Neural crest cell (in vitro differentiated cells): ENCODE measurements around the gene ENGASE. TPM values are rescaled to one million over a fixed set of nuclear protein-coding genes. Genes with fewer than 3 reads are reported as not detected.

Experiments used
- DNase-seq: peaks from one replicate; pipeline ENCODE4 v3.0.0; 2021; ENCODE audit warnings: low read depth, mixed read lengths, low spot score
- H3K27ac Mint-ChIP-seq: one replicate; pipeline ENCODE4 v1.8.0; 2021; ENCODE audit warnings: mild to moderate bottlenecking, mixed read lengths; ENCODE audit not compliant: unreplicated experiment
- H3K27me3 Mint-ChIP-seq: 2 replicates; pipeline ENCODE4 v1.8.0; 2021; ENCODE audit warnings: low read depth, mild to moderate bottlenecking, mixed read lengths
- H3K36me3 Mint-ChIP-seq: 2 replicates; pipeline ENCODE4 v1.8.0; 2021; ENCODE audit warnings: low read depth, mild to moderate bottlenecking, mixed read lengths
- H3K4me1 Mint-ChIP-seq: 2 replicates; pipeline ENCODE4 v1.8.0; 2021; ENCODE audit warnings: mixed read lengths
- H3K4me3 Mint-ChIP-seq: one replicate; pipeline ENCODE4 v1.8.0; 2021; ENCODE audit warnings: mild to moderate bottlenecking, mixed read lengths
- H3K9me3 Mint-ChIP-seq: 2 replicates; pipeline ENCODE4 v1.8.0; 2021; ENCODE audit warnings: mixed read lengths
- total RNA-seq: library from RNA; stranded (reverse); gene quantifications from 2 replicates; pipeline ENCODE4 v1.2.1, GENCODE V29; 2021
- TF ChIP-seq, protein P1 (sequence below): fragments of 200-600 bp; sonication (generic); conservative IDR thresholded peaks from 2 replicates; pipeline ENCODE4 v1.5.0; 2021; ENCODE audit warnings: antibody characterized with exemption, mild to moderate bottlenecking

ENGASE gene
- total RNA-seq, 1 donor from 2014 or later: 52.6 TPM

DNA sequence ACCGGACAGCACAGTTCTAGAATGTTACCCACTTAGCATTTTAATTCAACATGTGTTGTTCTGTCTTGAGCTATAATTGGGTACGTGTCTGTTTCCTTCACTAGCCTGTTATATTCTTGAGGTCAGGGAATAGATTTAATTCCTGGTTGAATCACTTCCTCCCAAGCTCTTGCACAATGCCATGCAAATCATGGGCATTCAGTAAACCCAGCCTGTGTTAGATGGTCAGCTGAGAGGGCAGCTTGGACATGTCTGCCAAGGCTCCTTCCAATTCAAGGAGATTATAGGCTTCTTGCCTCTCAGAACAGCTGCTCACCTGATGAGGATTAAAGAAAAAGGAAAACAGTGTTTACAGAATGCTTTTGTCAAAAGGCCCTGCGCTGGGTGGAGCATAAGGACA is 38.0 kb upstream of the ENGASE start:
- H3K36me3 Mint-ChIP-seq: no peaks in the 10 kb centered on the region
- peaks cover 10% of the 10 kb centered on the region for H3K4me1 Mint-ChIP-seq
- no peak overlapping the region for H3K4me3 Mint-ChIP-seq
- H3K27me3 Mint-ChIP-seq: peaks cover 4% of the 10 kb centered on the region
- H3K27ac Mint-ChIP-seq: no peak overlapping the region
- TF ChIP-seq, protein P1, sequence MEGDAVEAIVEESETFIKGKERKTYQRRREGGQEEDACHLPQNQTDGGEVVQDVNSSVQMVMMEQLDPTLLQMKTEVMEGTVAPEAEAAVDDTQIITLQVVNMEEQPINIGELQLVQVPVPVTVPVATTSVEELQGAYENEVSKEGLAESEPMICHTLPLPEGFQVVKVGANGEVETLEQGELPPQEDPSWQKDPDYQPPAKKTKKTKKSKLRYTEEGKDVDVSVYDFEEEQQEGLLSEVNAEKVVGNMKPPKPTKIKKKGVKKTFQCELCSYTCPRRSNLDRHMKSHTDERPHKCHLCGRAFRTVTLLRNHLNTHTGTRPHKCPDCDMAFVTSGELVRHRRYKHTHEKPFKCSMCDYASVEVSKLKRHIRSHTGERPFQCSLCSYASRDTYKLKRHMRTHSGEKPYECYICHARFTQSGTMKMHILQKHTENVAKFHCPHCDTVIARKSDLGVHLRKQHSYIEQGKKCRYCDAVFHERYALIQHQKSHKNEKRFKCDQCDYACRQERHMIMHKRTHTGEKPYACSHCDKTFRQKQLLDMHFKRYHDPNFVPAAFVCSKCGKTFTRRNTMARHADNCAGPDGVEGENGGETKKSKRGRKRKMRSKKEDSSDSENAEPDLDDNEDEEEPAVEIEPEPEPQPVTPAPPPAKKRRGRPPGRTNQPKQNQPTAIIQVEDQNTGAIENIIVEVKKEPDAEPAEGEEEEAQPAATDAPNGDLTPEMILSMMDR: no peak
- no peaks in the 10 kb centered on the region for H3K9me3 Mint-ChIP-seq
- no peak for DNase-seq

DNA sequence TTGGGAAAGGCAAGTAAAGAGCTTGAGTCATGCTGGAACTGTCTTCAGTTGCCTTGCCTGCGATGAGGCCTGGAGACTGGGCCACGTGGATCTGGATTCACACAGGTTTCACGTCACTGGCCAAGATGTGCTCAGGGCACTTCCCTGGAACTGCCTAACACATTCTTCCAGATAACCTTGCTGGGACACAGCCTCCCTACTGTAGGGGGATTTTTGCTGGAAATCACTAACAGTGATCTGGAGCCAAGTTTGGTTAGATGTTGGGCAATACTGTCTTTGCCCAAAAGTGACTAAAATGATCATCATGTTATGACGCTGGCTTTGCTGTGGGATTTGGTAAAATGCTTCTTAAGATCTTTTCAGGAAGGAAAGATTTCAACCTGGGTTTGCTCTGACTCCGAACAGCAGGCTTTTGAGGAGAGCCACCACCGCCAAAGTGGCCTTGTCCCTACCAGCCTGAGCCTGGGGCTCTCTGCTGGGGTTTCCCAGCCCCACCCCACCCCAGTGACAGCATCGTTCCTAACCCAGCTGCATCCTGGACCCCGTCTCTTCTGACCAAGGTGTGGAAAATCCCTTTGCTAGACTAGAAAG is 36.0 kb upstream of the ENGASE start:
- Mint-ChIP-seq H3K27ac (peak overlapping the region; percentile 27), H3K4me1 (peaks cover 7% of the 10 kb centered on the region), H3K27me3 (peaks cover 7% of the 10 kb centered on the region), H3K4me3 (no peak overlapping the region), H3K9me3 (peaks cover 4% of the 10 kb centered on the region), H3K36me3 (no peaks in the 10 kb centered on the region)
- TF ChIP-seq, protein P1: no peak
- DNase-seq: no peak

DNA sequence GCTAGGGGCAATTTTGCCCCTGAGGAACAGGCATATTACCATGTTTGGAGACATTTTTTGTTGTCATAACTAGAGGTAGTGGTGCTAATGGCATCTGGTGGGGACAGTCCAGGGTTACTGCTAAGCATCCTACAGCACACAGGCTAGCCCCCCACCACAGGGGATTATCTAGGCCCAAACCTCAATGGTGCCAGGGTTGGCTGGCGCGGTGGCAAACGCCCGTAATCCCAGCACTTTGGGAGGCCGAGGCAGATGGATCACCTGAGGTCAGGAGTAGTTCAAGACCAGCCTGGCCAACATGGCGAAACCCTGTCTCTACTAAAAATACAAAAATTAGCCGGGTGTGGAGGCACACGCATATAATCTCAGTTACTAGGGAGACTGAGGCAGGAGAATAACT is 35.5 kb upstream of the ENGASE start:
- Mint-ChIP-seq H3K9me3 (peaks cover 4% of the 10 kb centered on the region), H3K36me3 (no peaks in the 10 kb centered on the region), H3K4me1 (peaks cover 4% of the 10 kb centered on the region), H3K27ac (no peak overlapping the region), H3K4me3 (no peak overlapping the region), H3K27me3 (peaks cover 8% of the 10 kb centered on the region)
- TF ChIP-seq, protein P1: no peak
- DNase-seq: no peak

DNA sequence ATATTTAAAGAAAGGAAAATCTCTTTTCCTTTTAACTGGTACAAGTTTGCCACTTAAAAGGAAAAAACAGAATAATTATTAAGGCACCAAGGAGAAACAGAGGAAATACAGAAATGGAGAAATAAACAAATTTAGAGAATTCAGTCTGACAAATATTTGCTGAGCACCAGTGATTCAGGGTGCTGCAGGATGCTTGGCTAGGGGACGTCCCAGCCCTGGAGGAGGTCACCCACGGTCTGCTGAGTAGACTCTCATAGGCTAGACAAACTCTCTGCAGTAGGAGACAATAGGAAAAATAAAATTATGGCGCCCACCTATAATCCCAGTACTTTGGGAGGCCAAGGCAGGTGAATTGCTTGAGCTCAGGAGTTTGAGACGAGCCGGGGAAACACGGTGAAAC is 34.7 kb upstream of the ENGASE start:
- H3K4me3 Mint-ChIP-seq: no peak overlapping the region
- H3K4me1 Mint-ChIP-seq: no peaks in the 10 kb centered on the region
- H3K27ac Mint-ChIP-seq: no peak overlapping the region
- H3K36me3 Mint-ChIP-seq: no peaks in the 10 kb centered on the region
- DNase-seq: no peak
- TF ChIP-seq, protein P1: no peak
- H3K27me3 Mint-ChIP-seq: peaks cover 13% of the 10 kb centered on the region
- peaks cover 4% of the 10 kb centered on the region for H3K9me3 Mint-ChIP-seq

DNA sequence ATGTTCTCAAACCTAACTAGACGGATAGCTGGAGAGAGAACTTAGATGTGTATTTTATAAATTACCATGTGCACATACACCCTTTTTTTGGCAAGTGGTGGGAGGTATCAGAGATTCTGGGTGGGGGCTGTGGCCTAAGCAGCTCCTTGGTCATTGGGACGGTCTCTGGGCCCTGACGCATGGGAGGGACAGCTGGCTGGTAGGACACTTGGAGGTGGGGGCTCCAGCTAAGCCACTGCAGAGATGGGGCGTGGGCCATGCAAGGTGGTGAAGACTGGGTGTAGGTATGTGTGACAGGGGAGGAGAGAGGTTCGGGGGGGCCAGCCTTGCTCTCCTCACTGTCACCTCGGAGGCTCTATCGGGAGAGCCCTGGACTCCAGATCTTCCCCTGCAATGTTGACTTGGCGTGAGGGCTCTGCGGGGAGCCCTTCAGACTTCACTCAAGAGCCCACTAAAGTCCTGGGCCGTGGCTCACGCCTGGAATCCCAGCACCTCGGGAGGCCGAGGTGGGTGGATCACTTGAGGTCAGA is 33.5 kb upstream of the ENGASE start:
- Mint-ChIP-seq H3K9me3 (peaks cover 4% of the 10 kb centered on the region), H3K27me3 (peaks cover 22% of the 10 kb centered on the region), H3K27ac (no peak overlapping the region), H3K36me3 (no peaks in the 10 kb centered on the region), H3K4me1 (peaks cover 4% of the 10 kb centered on the region), H3K4me3 (no peak overlapping the region)
- TF ChIP-seq, protein P1: no peak
- no peak for DNase-seq
